GM21619 (cell line): Measurements from ENCODE around the gene CASTOR1.

ENCODE experiments used
- ATAC-seq: cut with Tn5 transposase; IDR thresholded peaks from one replicate; pipeline ENCODE4 v1.9.1; 2021; ENCODE audit not compliant: unreplicated experiment

Gene CASTOR1

GRCh38 chr22:30286331-30286730, 3.0 kb downstream of the CASTOR1 start:
- ATAC-seq = no peak

GRCh38 chr22:30285846-30286200, 3.5 kb downstream of the CASTOR1 start:
- no peak for ATAC-seq

GRCh38 chr22:30285176-30285845, 4.0 kb downstream of the CASTOR1 start:
- no peak for ATAC-seq

DNA sequence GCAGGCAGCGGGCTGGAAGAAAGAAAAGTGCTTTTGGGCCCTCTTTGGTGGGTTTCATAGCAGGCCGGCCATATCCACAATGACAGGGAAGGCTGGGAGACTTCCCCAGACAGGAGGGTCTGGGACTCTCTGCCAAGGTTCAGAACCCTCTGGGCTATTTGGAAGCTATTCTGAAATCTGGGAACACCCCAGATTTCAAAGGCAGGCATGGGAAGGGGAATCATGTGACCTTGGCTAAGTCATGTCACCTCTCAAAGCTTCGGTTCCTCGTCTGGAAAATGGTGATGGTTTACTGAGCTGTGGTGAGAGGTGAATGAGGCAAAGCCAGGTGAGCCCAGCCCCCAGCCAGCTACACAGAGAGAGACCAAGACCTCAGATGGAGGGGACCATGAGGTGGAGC, 4.6 kb downstream of the CASTOR1 start:
- no peak for ATAC-seq

DNA sequence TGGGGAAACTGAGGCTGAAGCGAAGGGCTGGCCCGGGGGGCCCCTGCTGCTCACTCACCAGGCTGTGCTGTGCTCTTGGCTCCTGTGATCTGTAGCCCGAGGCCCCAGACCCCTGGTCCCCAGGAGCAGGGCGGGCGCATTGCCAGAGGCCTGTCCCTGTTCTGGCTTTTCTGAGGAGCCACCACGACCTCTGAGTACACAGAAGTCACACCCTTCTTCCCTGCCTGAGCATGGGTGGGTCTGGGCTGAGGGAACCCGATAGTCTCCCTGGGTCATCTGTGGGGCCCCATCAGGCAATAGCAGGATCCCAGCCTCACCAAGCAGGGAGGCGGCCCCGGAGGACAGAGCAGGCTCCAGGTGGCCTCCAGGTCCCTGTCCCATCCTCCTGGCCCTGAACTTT, 5.1 kb downstream of the CASTOR1 start:
- ATAC-seq = no peak

DNA sequence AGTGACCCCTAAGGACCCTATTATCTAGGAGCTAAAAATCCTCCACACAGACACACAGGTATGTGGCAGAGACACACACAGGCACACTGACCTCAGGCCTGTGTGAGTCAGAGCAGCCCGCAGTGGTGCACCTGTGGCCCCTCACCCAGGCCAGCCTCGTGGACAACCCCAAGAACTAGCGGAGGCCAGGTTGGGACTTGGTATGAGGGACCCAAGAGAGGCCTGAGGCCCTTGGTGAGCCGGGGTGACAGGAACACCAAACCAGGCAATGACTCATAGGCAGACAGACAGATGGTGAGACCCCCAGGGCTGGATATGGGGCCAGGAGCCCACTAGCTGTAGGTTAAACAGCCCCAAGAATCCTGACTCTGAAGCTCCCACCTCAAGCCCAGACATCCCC, 6.0 kb downstream of the CASTOR1 start:
- no peak for ATAC-seq

GRCh38 chr22:30282616-30283046, 6.7 kb downstream of the CASTOR1 start:
- no peak for ATAC-seq

- no peak for ATAC-seq
These were observed 8.8 kb downstream of the CASTOR1 start for GRCh38 chr22:30280505-30280904.

- ATAC-seq = no peak
These were observed 9.4 kb downstream of the CASTOR1 start for GRCh38 chr22:30279932-30280331.

DNA sequence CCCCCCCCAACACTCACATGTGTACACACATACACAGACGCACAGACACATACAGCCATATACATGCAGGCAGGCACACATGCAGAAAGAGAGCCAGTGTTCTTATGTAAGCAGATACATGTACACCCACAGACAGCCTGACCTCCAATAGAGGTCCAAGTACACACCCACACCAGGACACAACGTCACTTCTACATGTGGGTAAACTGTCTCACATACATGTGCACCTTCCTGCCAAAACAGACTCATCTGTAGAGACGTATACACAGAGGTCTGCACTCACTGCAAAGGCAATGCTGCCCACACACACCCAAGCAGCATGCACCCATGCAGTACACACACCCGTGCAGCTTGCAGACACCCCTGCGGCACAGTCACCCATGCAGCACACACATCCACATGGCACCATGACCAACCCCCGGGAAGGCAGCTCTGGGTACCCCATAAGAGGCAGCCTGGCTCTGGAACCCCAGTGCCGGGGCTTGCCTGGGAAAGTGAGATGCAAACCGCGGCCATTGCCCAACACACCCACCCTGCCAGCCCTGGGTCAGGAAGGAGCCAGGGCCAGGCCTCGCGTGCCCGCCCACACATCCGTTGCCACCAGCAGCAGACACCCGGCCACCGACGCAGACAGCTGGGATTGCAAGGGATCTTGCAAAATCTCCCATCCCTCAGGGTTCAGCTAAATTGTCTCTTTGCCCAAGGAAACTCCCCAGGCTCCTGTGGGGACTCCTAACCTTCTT, 10.1 kb downstream of the CASTOR1 start:
- no peak for ATAC-seq

- no peak for ATAC-seq
These were observed 11.6 kb downstream of the CASTOR1 start for GRCh38 chr22:30277547-30278344.

GRCh38 chr22:30276039-30276438, 13.3 kb downstream of the CASTOR1 start:
- ATAC-seq = no peak

GRCh38 chr22:30275625-30276024, 13.7 kb downstream of the CASTOR1 start:
- no peak for ATAC-seq

DNA sequence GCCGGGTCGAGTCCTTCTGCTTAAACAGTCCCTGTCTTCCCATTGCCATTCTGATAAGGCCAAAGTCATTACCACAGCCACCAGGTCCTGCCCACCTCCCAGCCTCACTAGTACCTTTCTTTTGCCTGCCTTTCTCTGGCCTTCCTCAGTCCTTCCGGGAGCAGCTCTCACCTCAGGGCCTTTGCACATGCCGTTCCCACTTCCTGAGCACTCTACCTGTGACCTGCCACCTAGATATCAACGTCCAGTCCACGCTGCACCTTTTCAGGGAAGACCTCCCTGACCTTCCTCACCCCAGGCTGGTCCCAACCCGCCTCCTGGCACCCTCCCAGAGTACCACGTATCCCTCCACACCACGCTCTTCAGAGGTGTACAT, 14.9 kb downstream of the CASTOR1 start:
- ATAC-seq = no peak

GRCh38 chr22:30273711-30274436, 15.4 kb downstream of the CASTOR1 start:
- ATAC-seq = no peak

GRCh38 chr22:30272781-30273601, 16.3 kb downstream of the CASTOR1 start:
- ATAC-seq = no peak

DNA sequence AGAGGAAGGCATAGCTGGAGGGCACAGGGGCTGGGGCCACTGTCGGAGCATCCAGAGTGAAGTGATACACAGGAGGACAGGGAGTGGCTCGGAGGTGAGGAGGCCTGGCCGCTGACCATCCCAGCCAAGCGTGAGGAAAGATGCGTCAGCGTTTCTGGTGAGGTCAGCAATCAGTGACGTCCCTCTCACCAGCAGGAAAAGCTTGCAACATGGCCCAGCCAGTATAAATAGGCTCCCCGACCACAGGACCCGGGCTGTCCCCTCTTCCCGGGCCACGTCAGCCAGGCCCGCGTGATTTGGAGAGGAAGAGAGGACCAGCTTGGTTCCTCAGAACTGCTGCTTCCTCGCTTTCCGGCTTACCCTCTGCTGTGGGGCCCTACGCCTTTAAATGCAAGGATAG, 18.5 kb downstream of the CASTOR1 start:
- no peak for ATAC-seq

DNA sequence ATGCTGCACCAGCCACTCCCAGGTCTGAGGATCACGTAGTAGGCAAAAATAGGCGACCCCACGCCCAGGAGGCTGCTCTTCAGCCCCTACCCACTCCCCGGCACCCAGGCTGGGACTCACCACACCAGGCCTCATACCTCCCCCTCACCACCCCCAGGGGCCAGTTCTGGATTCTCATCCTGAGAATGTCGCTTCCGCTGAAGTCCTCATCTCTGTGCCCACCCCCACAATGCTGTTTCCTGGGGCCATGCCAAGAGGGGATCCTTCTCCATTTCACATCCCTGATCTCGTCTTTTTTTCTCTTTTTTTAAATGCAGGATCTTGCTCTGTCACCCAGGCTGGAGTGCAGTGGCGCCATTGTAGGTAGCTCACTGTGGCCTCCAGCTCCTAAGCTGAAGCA, 21.0 kb downstream of the CASTOR1 start:
- no peak for ATAC-seq

GRCh38 chr22:30267382-30268302, 21.7 kb downstream of the CASTOR1 start:
- ATAC-seq = no peak
